HG02588 (cell line): ENCODE results near the gene RALGPS1.

ENCODE experiments used
- ATAC-seq: cut with Tn5 transposase; IDR thresholded peaks from one replicate; pipeline ENCODE4 v1.9.1; 2021; ENCODE audit warnings: mild to moderate bottlenecking, moderate library complexity; ENCODE audit not compliant: unreplicated experiment

The RALGPS1 gene

GRCh38 chr9:127148014-127148413, 233.4 kb downstream of the RALGPS1 start:
- no peak for ATAC-seq

- ATAC-seq = no peak
Measured at GRCh38 chr9:127149010-127149409, 234.4 kb downstream of the RALGPS1 start.

- no peak for ATAC-seq
Measured at GRCh38 chr9:127149463-127150390, 235.1 kb downstream of the RALGPS1 start.

- no peak for ATAC-seq
Measured at GRCh38 chr9:127153501-127153900, 238.9 kb downstream of the RALGPS1 start.

- no peak for ATAC-seq
Measured at GRCh38 chr9:127154003-127154389, 239.4 kb downstream of the RALGPS1 start.

GRCh38 chr9:127154390-127155191, 240.0 kb downstream of the RALGPS1 start:
- no peak for ATAC-seq

- no peak for ATAC-seq
Measured at GRCh38 chr9:127155314-127155960, 240.9 kb downstream of the RALGPS1 start.

- no peak for ATAC-seq
Measured at GRCh38 chr9:127158786-127159324, 244.3 kb downstream of the RALGPS1 start.

GRCh38 chr9:127159325-127159801, 244.8 kb downstream of the RALGPS1 start:
- ATAC-seq = no peak

GRCh38 chr9:127159949-127160610, 245.5 kb downstream of the RALGPS1 start:
- ATAC-seq = no peak

GRCh38 chr9:127161081-127161624, 246.6 kb downstream of the RALGPS1 start:
- ATAC-seq = no peak

GRCh38 chr9:127162046-127162863, 247.7 kb downstream of the RALGPS1 start:
- no peak for ATAC-seq

- ATAC-seq = no peak
Measured at GRCh38 chr9:127162864-127163365, 248.3 kb downstream of the RALGPS1 start.

GRCh38 chr9:127163409-127163808, 248.8 kb downstream of the RALGPS1 start:
- no peak for ATAC-seq

GRCh38 chr9:127165116-127165515, 250.5 kb downstream of the RALGPS1 start:
- no peak for ATAC-seq

- ATAC-seq = no peak
Measured at GRCh38 chr9:127166111-127166510, 251.5 kb downstream of the RALGPS1 start.

- ATAC-seq = peak; percentile 78
Measured at GRCh38 chr9:127166651-127167524, 252.3 kb downstream of the RALGPS1 start.
